Left lung (tissue), 10 donors: ENCODE data around the gene FMNL2. TPM values are rescaled to one million over a fixed set of nuclear protein-coding genes. Genes with fewer than 3 reads are reported as not detected.

Experiments used
- ATAC-seq: fragments of 200-7000 bp; cut with Tn5 transposase; one replicate; pipeline ENCODE4 v1.9.1; 2020; ENCODE audit warnings: moderate library complexity
- DNase-seq, 4 donors: peaks; one replicate each; pipeline ENCODE4 v3.0.0-alpha.2; 2013 to 2020
- H3K27ac ChIP-seq, 2 donors: fragments of 200-600 bp; sonication (generic) in 1 of 2; one replicate each; pipeline versions ENCODE4 v1.5.0 to v1.8.0; 2020 to 2021
- H3K27me3 ChIP-seq, 2 donors: fragments of 200-600 bp; sonication (generic) in 1 of 2; one replicate each; pipeline versions ENCODE4 v1.5.0 to v1.8.0; 2020 to 2021
- H3K36me3 ChIP-seq, 2 donors: fragments of 200-600 bp; sonication (generic) in 1 of 2; one replicate each; pipeline versions ENCODE4 v1.5.0 to v1.8.0; 2020 to 2021
- H3K4me1 ChIP-seq, 2 donors: fragments of 200-600 bp; one replicate each; pipeline ENCODE4 v1.8.0; 2021
- H3K4me3 ChIP-seq, 2 donors: fragments of 200-600 bp; sonication (generic) in 1 of 2; one replicate each; pipeline versions ENCODE4 v1.5.0 to v1.8.0; 2020 to 2021; ENCODE audit warnings: mild to moderate bottlenecking in 1 of 2
- H3K9me3 ChIP-seq, 2 donors: fragments of 200-600 bp; sonication (generic) in 1 of 2; one replicate each; pipeline versions ENCODE4 v1.5.0 to v1.8.0; 2020 to 2021
- CTCF ChIP-seq, 2 donors: fragments of 200-600 bp; sonication (generic) in 1 of 2; IDR thresholded peaks; one replicate each; pipeline versions ENCODE4 v1.5.0 to v1.8.0; 2021; ENCODE audit warnings: antibody characterized with exemption in 2 of 2
- intact Hi-C, 2 donors: fragments of 100-400 bp; cut with DNase I; formaldehyde crosslinking; loops; one replicate each; pipeline versions ENCODE4 v1.11.2 to v1.14.2; 2022
- polyA plus RNA-seq, 6 donors: library from polyadenylated mRNA; unstranded; fragments of 120-200 nt; gene quantifications; one replicate each; pipeline ENCODE4 v1.2.1, GENCODE V29; 2013; ENCODE audit not compliant: insufficient read length in 6 of 6
- total RNA-seq, 2 donors: library from RNA; stranded (reverse); fragmentation: NEBNext Ultra II Directional; extraction: Animal tissue kit (Norgen Biotek cat#: 25700); gene quantifications; one replicate each; pipeline ENCODE4 v1.2.1, GENCODE V29; 2021
- donor health status: DM: no; HTN: yes; CAD: no.
- donor health status: DM: no; HTN: no; CAD: no.

Gene FMNL2
- total and polyA plus RNA-seq, 8 donors: 36.3 to 90.0 (median 77.7) TPM

- no peaks in the 10 kb centered on the region for H3K27me3 ChIP-seq
- no peaks in the 10 kb centered on the region for H3K36me3 ChIP-seq
- intact Hi-C loops: no loop called here
- DNase-seq (no peak), ATAC-seq (peak; percentile 45)
- H3K4me1 ChIP-seq: no peaks in the 10 kb centered on the region
- H3K27ac ChIP-seq: peak overlapping the region in 1 of 2 donors; percentile 69
- H3K9me3 ChIP-seq: no peaks in the 10 kb centered on the region
- H3K4me3 ChIP-seq: no peak overlapping the region
- TF ChIP-seq CTCF (IDR thresholded peaks at IDR 0.05): no peak
Observed at GRCh38 chr2:152395103-152395502, 60.1 kb downstream of the FMNL2 start.

GRCh38 chr2:152395572-152395971 is 60.6 kb downstream of the FMNL2 start:
- Histone ChIP-seq H3K36me3 (no peaks in the 10 kb centered on the region), H3K27me3 (no peaks in the 10 kb centered on the region), H3K4me3 (no peak overlapping the region), H3K27ac (peak overlapping the region in 1 of 2 donors; percentile 69), H3K4me1 (no peaks in the 10 kb centered on the region), H3K9me3 (no peaks in the 10 kb centered on the region)
- ATAC-seq (no peak), DNase-seq (no peak)
- intact Hi-C loops: no loop called here
- no peak for TF ChIP-seq CTCF (IDR thresholded peaks at IDR 0.05)

GRCh38 chr2:152396051-152396511 is 61.1 kb downstream of the FMNL2 start:
- H3K9me3 ChIP-seq: no peaks in the 10 kb centered on the region
- ATAC-seq: peak; percentile 49
- no peaks in the 10 kb centered on the region for H3K36me3 ChIP-seq
- intact Hi-C loops: no loop called here
- no peaks in the 10 kb centered on the region for H3K27me3 ChIP-seq
- H3K27ac ChIP-seq: peak overlapping the region in 1 of 2 donors; percentile 69
- no peak for DNase-seq
- TF ChIP-seq CTCF (IDR thresholded peaks at IDR 0.05): no peak
- no peak overlapping the region for H3K4me3 ChIP-seq
- H3K4me1 ChIP-seq: no peaks in the 10 kb centered on the region

GRCh38 chr2:152396763-152397162 is 61.8 kb downstream of the FMNL2 start:
- ATAC-seq: no peak
- no peaks in the 10 kb centered on the region for H3K4me1 ChIP-seq
- H3K9me3 ChIP-seq: no peaks in the 10 kb centered on the region
- H3K36me3 ChIP-seq: no peaks in the 10 kb centered on the region
- no peak overlapping the region for H3K27ac ChIP-seq
- no peak for DNase-seq
- no peaks in the 10 kb centered on the region for H3K27me3 ChIP-seq
- H3K4me3 ChIP-seq: no peak overlapping the region
- no peak for TF ChIP-seq CTCF (IDR thresholded peaks at IDR 0.05)
- intact Hi-C loops: no loop called here

GRCh38 chr2:152399003-152399402 is 64.0 kb downstream of the FMNL2 start:
- intact Hi-C loops: no loop called here
- Histone ChIP-seq H3K36me3 (no peaks in the 10 kb centered on the region), H3K4me1 (peaks cover 6 to 20% of the 10 kb centered on the region in 2 donors), H3K9me3 (no peaks in the 10 kb centered on the region), H3K4me3 (no peak overlapping the region), H3K27me3 (no peaks in the 10 kb centered on the region), H3K27ac (no peak overlapping the region)
- no peak for TF ChIP-seq CTCF (IDR thresholded peaks at IDR 0.05)
- DNase-seq (no peak), ATAC-seq (no peak)
